ENCODE results near the gene SHOC1.

DNA sequence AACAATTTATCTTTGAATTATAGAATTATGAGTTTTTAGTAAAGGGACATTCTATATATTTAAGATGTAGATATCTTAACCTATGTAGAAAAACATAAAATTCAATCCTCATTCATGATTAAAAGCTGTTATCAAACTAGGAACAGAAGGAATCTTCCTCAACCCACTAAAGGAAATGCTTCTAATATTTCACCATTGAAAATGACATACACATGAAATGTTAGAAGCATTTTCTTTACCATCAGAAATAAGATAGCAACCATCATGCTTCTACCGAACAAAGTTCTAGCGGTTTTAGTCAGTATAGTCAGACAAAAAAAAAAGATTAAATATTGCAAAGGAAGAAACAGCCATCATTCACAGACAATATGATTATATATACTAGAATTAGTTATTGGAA is 32.2 kb downstream of the SHOC1 start:
- TF ChIP-seq ZNF274 (IDR thresholded peaks at IDR 0.05; ENCODE audit: low read depth, low read length) (no peak), POLR2A (IDR thresholded peaks at IDR 0.05; ENCODE audit: borderline replicate concordance, extremely low read depth, insufficient read depth, insufficient read length) (no peak), TCF7L2 (IDR thresholded peaks at IDR 0.05; ENCODE audit: borderline replicate concordance, extremely low read depth, insufficient read depth, insufficient read length) (no peak), EZH2phosphoT487 (IDR thresholded peaks at IDR 0.05; ENCODE audit: borderline replicate concordance) (no peak), POLR2AphosphoS5 (IDR thresholded peaks at IDR 0.05; ENCODE audit: low read depth, low read length) (no peak), SRF (IDR thresholded peaks at IDR 0.05; ENCODE audit: low read depth) (no peak), EZH2 (IDR thresholded peaks at IDR 0.05) (no peak), ZFX (IDR thresholded peaks at IDR 0.05) (no peak), ELF1 (IDR thresholded peaks at IDR 0.05; ENCODE audit: borderline replicate concordance, low read depth) (no peak)
- TF ChIP-seq, protein P1, sequence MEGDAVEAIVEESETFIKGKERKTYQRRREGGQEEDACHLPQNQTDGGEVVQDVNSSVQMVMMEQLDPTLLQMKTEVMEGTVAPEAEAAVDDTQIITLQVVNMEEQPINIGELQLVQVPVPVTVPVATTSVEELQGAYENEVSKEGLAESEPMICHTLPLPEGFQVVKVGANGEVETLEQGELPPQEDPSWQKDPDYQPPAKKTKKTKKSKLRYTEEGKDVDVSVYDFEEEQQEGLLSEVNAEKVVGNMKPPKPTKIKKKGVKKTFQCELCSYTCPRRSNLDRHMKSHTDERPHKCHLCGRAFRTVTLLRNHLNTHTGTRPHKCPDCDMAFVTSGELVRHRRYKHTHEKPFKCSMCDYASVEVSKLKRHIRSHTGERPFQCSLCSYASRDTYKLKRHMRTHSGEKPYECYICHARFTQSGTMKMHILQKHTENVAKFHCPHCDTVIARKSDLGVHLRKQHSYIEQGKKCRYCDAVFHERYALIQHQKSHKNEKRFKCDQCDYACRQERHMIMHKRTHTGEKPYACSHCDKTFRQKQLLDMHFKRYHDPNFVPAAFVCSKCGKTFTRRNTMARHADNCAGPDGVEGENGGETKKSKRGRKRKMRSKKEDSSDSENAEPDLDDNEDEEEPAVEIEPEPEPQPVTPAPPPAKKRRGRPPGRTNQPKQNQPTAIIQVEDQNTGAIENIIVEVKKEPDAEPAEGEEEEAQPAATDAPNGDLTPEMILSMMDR (IDR thresholded peaks at IDR 0.05 in 2 of 3, conservative IDR thresholded peaks at IDR 0.05 in 1 of 3; ENCODE audit: borderline replicate concordance in 1 of 3, insufficient read depth in 1 of 3, low read depth in 2 of 3, low read length in 2 of 3), result no peak
- TF ChIP-seq, protein P2, sequence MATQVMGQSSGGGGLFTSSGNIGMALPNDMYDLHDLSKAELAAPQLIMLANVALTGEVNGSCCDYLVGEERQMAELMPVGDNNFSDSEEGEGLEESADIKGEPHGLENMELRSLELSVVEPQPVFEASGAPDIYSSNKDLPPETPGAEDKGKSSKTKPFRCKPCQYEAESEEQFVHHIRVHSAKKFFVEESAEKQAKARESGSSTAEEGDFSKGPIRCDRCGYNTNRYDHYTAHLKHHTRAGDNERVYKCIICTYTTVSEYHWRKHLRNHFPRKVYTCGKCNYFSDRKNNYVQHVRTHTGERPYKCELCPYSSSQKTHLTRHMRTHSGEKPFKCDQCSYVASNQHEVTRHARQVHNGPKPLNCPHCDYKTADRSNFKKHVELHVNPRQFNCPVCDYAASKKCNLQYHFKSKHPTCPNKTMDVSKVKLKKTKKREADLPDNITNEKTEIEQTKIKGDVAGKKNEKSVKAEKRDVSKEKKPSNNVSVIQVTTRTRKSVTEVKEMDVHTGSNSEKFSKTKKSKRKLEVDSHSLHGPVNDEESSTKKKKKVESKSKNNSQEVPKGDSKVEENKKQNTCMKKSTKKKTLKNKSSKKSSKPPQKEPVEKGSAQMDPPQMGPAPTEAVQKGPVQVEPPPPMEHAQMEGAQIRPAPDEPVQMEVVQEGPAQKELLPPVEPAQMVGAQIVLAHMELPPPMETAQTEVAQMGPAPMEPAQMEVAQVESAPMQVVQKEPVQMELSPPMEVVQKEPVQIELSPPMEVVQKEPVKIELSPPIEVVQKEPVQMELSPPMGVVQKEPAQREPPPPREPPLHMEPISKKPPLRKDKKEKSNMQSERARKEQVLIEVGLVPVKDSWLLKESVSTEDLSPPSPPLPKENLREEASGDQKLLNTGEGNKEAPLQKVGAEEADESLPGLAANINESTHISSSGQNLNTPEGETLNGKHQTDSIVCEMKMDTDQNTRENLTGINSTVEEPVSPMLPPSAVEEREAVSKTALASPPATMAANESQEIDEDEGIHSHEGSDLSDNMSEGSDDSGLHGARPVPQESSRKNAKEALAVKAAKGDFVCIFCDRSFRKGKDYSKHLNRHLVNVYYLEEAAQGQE (IDR thresholded peaks at IDR 0.05; ENCODE audit: low read depth), result no peak
- TF ChIP-seq, protein P3, sequence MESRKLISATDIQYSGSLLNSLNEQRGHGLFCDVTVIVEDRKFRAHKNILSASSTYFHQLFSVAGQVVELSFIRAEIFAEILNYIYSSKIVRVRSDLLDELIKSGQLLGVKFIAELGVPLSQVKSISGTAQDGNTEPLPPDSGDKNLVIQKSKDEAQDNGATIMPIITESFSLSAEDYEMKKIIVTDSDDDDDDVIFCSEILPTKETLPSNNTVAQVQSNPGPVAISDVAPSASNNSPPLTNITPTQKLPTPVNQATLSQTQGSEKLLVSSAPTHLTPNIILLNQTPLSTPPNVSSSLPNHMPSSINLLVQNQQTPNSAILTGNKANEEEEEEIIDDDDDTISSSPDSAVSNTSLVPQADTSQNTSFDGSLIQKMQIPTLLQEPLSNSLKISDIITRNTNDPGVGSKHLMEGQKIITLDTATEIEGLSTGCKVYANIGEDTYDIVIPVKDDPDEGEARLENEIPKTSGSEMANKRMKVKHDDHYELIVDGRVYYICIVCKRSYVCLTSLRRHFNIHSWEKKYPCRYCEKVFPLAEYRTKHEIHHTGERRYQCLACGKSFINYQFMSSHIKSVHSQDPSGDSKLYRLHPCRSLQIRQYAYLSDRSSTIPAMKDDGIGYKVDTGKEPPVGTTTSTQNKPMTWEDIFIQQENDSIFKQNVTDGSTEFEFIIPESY (IDR thresholded peaks at IDR 0.05; ENCODE audit: extremely low read depth, insufficient replicate concordance, low read length), result no peak
